GM12875 (cell line): ENCODE results near the gene MRPL14.

Experiments used
- H3K4me3 ChIP-seq: one replicate; pipeline ENCODE4 v1.5.1; 2011; ENCODE audit warnings: low read depth, low read length, control low read depth
- CTCF ChIP-seq: IDR thresholded peaks from 2 replicates; pipeline ENCODE4 v1.5.1; 2011; ENCODE audit warnings: low read depth, mild to moderate bottlenecking, control low read depth, inconsistent platforms, low read length, moderate library complexity, borderline replicate concordance; ENCODE audit not compliant: insufficient read depth

Gene MRPL14

GRCh38 chr6:44167567-44167966, 40.3 kb upstream of the MRPL14 start:
- TF ChIP-seq CTCF, result no peak
- no peak overlapping the region for H3K4me3 ChIP-seq

GRCh38 chr6:44166591-44167184, 39.4 kb upstream of the MRPL14 start:
- no peak overlapping the region for H3K4me3 ChIP-seq
- no peak for TF ChIP-seq CTCF

GRCh38 chr6:44166116-44166515, 38.9 kb upstream of the MRPL14 start:
- H3K4me3 ChIP-seq, result no peak overlapping the region
- TF ChIP-seq CTCF, result no peak

GRCh38 chr6:44162876-44163625, 35.8 kb upstream of the MRPL14 start:
- no peak overlapping the region for H3K4me3 ChIP-seq
- no peak for TF ChIP-seq CTCF

GRCh38 chr6:44161997-44162338, 34.7 kb upstream of the MRPL14 start:
- no peak overlapping the region for H3K4me3 ChIP-seq
- TF ChIP-seq CTCF, result no peak

- no peak for TF ChIP-seq CTCF
- no peak within 1 kb of the TSS for H3K4me3 ChIP-seq
Observed at GRCh38 chr6:44158770-44159228, 31.5 kb upstream of the MRPL14 start, which contains the start of gene CAPN11. TSS of gene CAPN11 (plus strand) at chr6:44158820. CDS start at chr6:44158849, 29 bp downstream.

GRCh38 chr6:44157152-44157521, 29.9 kb upstream of the MRPL14 start:
- TF ChIP-seq CTCF, result no peak
- no peak overlapping the region for H3K4me3 ChIP-seq
